D721Med (cell line): ENCODE data around the gene C22orf39.
"Not testable (repeated sequence)": the region's sequence is repeated elsewhere in the genome, so short reads cannot be mapped to it uniquely, and the experiment has no call there.

Experiments used
- DNase-seq: peaks from one replicate; pipeline ENCODE4 v3.0.0; 2011; ENCODE audit warnings: low spot score; ENCODE audit not compliant: insufficient read length
- FAIRE-seq: peaks from 2 replicates; lab custom pipeline; 2011; peaks lifted over from hg19 to GRCh38; lab: Jason Lieb, UNC
- TF ChIP-seq, protein P1 (sequence below): IDR thresholded peaks from 2 replicates; pipeline ENCODE4 v1.5.1; 2012; ENCODE audit warnings: mild to moderate bottlenecking, control low read depth; ENCODE audit not compliant: insufficient read depth; ENCODE audit errors: missing control alignments

C22orf39 gene

GRCh38 chr22:19446603-19447329 lies 745 bp downstream of the C22orf39 start:
- TF ChIP-seq, protein P1, sequence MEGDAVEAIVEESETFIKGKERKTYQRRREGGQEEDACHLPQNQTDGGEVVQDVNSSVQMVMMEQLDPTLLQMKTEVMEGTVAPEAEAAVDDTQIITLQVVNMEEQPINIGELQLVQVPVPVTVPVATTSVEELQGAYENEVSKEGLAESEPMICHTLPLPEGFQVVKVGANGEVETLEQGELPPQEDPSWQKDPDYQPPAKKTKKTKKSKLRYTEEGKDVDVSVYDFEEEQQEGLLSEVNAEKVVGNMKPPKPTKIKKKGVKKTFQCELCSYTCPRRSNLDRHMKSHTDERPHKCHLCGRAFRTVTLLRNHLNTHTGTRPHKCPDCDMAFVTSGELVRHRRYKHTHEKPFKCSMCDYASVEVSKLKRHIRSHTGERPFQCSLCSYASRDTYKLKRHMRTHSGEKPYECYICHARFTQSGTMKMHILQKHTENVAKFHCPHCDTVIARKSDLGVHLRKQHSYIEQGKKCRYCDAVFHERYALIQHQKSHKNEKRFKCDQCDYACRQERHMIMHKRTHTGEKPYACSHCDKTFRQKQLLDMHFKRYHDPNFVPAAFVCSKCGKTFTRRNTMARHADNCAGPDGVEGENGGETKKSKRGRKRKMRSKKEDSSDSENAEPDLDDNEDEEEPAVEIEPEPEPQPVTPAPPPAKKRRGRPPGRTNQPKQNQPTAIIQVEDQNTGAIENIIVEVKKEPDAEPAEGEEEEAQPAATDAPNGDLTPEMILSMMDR, result no peak
- DNase-seq, result no peak
- no peak for FAIRE-seq

DNA sequence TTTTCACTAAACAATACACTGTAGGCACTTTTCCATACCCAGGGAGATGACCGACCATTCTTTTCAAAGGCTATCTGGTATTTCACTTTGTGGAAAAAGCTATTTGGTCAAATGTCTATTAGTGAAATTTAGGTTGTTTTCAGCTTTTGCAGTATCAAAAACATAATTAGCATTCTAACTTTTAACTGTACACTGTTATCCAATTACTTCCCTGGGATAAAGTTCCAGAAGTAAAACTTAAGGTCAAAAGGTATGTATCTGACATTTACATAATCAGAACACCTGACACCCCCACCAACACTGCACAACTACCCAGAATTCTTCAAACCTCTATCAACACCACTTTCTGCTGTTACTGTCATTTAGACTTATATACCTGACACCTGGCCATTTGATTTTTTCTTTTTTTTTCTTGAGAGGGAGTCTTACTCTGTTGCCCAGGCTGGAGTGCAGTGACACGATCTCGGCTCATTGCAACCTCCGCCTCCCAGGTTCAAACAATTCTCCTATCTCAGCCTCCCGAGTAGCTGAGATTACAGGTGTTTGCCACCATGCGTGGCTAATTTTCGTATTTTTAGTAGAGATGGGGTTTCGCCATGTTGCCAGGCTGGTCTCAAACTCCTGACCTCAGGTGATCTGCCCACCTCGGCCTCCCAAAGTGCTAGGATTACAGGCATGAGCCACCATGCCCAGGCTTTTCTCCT lies 2.1 kb downstream of the C22orf39 start:
- DNase-seq, result not testable (repeated sequence)

GRCh38 chr22:19443544-19444211 lies 3.8 kb downstream of the C22orf39 start:
- DNase-seq (no peak), FAIRE-seq (no peak)
- TF ChIP-seq, protein P1, result no peak

More for the DNA sequence above, 2.1 kb downstream of the C22orf39 start:
- not testable (repeated sequence) for FAIRE-seq

- no peak for DNase-seq
- TF ChIP-seq, protein P1, result no peak
- no peak for FAIRE-seq
These were observed 5.3 kb downstream of the C22orf39 start for GRCh38 chr22:19442166-19442565.

GRCh38 chr22:19440411-19441195 lies 6.9 kb downstream of the C22orf39 start:
- DNase-seq, result no peak
- no peak for FAIRE-seq
- TF ChIP-seq, protein P1, result no peak

GRCh38 chr22:19438298-19438697 lies 9.2 kb downstream of the C22orf39 start:
- DNase-seq (no peak), FAIRE-seq (no peak)
- TF ChIP-seq, protein P1, result no peak

GRCh38 chr22:19436444-19437161 lies 10.9 kb downstream of the C22orf39 start:
- not testable (repeated sequence) for FAIRE-seq, DNase-seq
